A673 (cell line): ENCODE results near the gene COBLL1. TPM values are rescaled to one million over a fixed set of nuclear protein-coding genes. Genes with fewer than 3 reads are reported as not detected.

Experiments
- BruUV-seq: library from RNA; stranded (reverse); fragments of 400-500 nt; replicated peaks from 2 replicates; lab custom pipeline; 2021; lab: Mats Ljungman, UMichigan
- CTCF ChIA-PET: fragments of 300-600 bp; sonication (Branson Sonifier 250); formaldehyde crosslinking; loops from one replicate; lab custom pipeline; 2022; ENCODE audit warnings: antibody characterized with exemption; lab: Charles Lee
- POLR2A ChIA-PET: fragments of 300-600 bp; sonication (Branson Sonifier 250); formaldehyde crosslinking; loops from one replicate; lab custom pipeline; 2022; ENCODE audit warnings: antibody characterized with exemption; ENCODE audit not compliant: low non-redundant PET; lab: Charles Lee
- DNase-seq: peaks from one replicate; pipeline ENCODE4 v3.0.0-alpha.2; 2015; ENCODE audit warnings: low spot score
- H3K27ac ChIP-seq: fragments of 200-600 bp; sonication (generic); 2 replicates; pipeline ENCODE4 v1.5.1; 2016; ENCODE audit warnings: mixed run types, low read depth, mild to moderate bottlenecking, mixed read lengths, antibody characterized with exemption, low read length; ENCODE audit not compliant: poor library complexity, severe bottlenecking
- H3K27me3 ChIP-seq: fragments of 200-600 bp; sonication (generic); replicated peaks from 2 replicates; pipeline ENCODE4 v1.6.1; 2017; ENCODE audit warnings: mixed run types, low read depth, mild to moderate bottlenecking, mixed read lengths, antibody characterized with exemption, low read length; ENCODE audit not compliant: insufficient read depth, poor library complexity
- H3K36me3 ChIP-seq: fragments of 200-600 bp; sonication (generic); 2 replicates; pipeline ENCODE4 v1.6.1; 2016; ENCODE audit warnings: mixed run types, mild to moderate bottlenecking, mixed read lengths, antibody characterized with exemption, low read length; ENCODE audit not compliant: insufficient read depth, poor library complexity, severe bottlenecking
- H3K4me1 ChIP-seq: fragments of 200-600 bp; sonication (generic); 2 replicates; pipeline ENCODE4 v1.6.1; 2017; ENCODE audit warnings: mixed run types, mild to moderate bottlenecking, mixed read lengths, antibody characterized with exemption, low read length; ENCODE audit not compliant: insufficient read depth, poor library complexity, severe bottlenecking
- H3K4me3 ChIP-seq: fragments of 200-600 bp; sonication (generic); 2 replicates; pipeline ENCODE4 v1.5.1; 2016; ENCODE audit warnings: low read depth, mixed run types, mild to moderate bottlenecking, mixed read lengths, low read length; ENCODE audit not compliant: poor library complexity, severe bottlenecking
- H3K9me3 ChIP-seq: fragments of 200-600 bp; sonication (generic); 2 replicates; pipeline ENCODE4 v1.6.1; 2016; ENCODE audit warnings: mixed run types, low read depth, mild to moderate bottlenecking, mixed read lengths, antibody characterized with exemption, low read length; ENCODE audit not compliant: poor library complexity, severe bottlenecking
- CTCF ChIP-seq: fragments of 300-800, 200-600 bp; sonication (generic); conservative IDR thresholded peaks from 2 replicates; pipeline ENCODE4 v1.5.1; 2017; ENCODE audit warnings: low read depth, mild to moderate bottlenecking, antibody characterized with exemption, low read length, moderate library complexity, mixed read lengths
- EZH2 ChIP-seq: fragments of 200-600 bp; sonication (generic); IDR thresholded peaks from 2 replicates; pipeline ENCODE4 v1.6.1; 2017; ENCODE audit warnings: borderline replicate concordance, low read depth, mild to moderate bottlenecking, mixed read lengths, antibody characterized with exemption, low read length; ENCODE audit not compliant: poor library complexity, severe bottlenecking
- intact Hi-C: fragments of 100-400 bp; cut with micrococcal nuclease; formaldehyde crosslinking; loops from one replicate; pipeline ENCODE4 v1.10.0; 2022; ENCODE audit not compliant: unreplicated experiment
- total RNA-seq: library from RNA; stranded (reverse); gene quantifications from 2 replicates; pipeline ENCODE4 v1.2.3, GENCODE V29; 2021

Gene COBLL1
- total RNA-seq, 1 experiment from 2014 or later = 6.6 TPM

- no peaks in the 10 kb centered on the region for H3K9me3 ChIP-seq
- intact Hi-C loops = loop anchor here (2.0 to 5.0 kb wide), 3 partner anchors 57 to 104 kb away; no protein-coding TSS in a partner anchor
- no peaks in the 10 kb centered on the region for H3K36me3 ChIP-seq
- H3K4me3 ChIP-seq = peak overlapping the region; percentile 80
- POLR2A ChIA-PET = no interaction called here
- no TSS peak for BruUV-seq
- H3K27ac ChIP-seq = no peak overlapping the region
- peak; percentile 50 for DNase-seq
- H3K27me3 ChIP-seq = no peaks in the 10 kb centered on the region
- TF ChIP-seq CTCF (no peak), EZH2 (no peak)
- H3K4me1 ChIP-seq = peaks cover 31% of the 10 kb centered on the region
- CTCF ChIA-PET = no interaction called here
These were observed 1.1 kb downstream of the COBLL1 start for GRCh38 chr2:164840458-164840929.

GRCh38 chr2:164839914-164840457 lies 1.6 kb downstream of the COBLL1 start:
- H3K27me3 ChIP-seq = no peaks in the 10 kb centered on the region
- BruUV-seq = no TSS peak
- H3K4me1 ChIP-seq = peaks cover 31% of the 10 kb centered on the region
- DNase-seq = peak; percentile 44
- intact Hi-C loops = loop anchor here (2.0 to 5.0 kb wide), 3 partner anchors 57 to 103 kb away; no protein-coding TSS in a partner anchor
- CTCF ChIA-PET = no interaction called here
- peak overlapping the region; percentile 80 for H3K4me3 ChIP-seq
- POLR2A ChIA-PET = no interaction called here
- TF ChIP-seq CTCF (no peak), EZH2 (no peak)
- no peak overlapping the region for H3K27ac ChIP-seq
- no peaks in the 10 kb centered on the region for H3K9me3 ChIP-seq
- H3K36me3 ChIP-seq = no peaks in the 10 kb centered on the region

- Histone ChIP-seq H3K36me3 (no peaks in the 10 kb centered on the region), H3K9me3 (no peaks in the 10 kb centered on the region), H3K27ac (no peak overlapping the region), H3K4me3 (no peak overlapping the region), H3K27me3 (no peaks in the 10 kb centered on the region), H3K4me1 (peaks cover 19% of the 10 kb centered on the region)
- no TSS peak for BruUV-seq
- ChIA-PET CTCF (no interaction called here), POLR2A (no interaction called here)
- no peak for TF ChIP-seq CTCF
- no peak for DNase-seq
- intact Hi-C loops = no loop called here
These were observed 3.8 kb downstream of the COBLL1 start for GRCh38 chr2:164837807-164838206.
